Measurements from ENCODE around the gene GABRB3. TPM values are rescaled to one million over a fixed set of nuclear protein-coding genes. Genes with fewer than 3 reads are reported as not detected.

Gene GABRB3
- total and polyA plus RNA-seq, 2 donors (not counting 1 experiment from before 2014, with no cell fraction given): 0.07 TPM; not detected in 1

- Mint-ChIP-seq H3K4me3 (no peak overlapping the region), H3K9me3 (ENCODE audit: insufficient read depth) (peaks cover 2% of the 10 kb centered on the region), H3K4me1 (no peaks in the 10 kb centered on the region), H3K27me3 (peaks cover 22% of the 10 kb centered on the region), H3K27ac (no peak overlapping the region)
- ATAC-seq (ENCODE audit: low read depth) (no peak), DNase-seq (no peak)
- 9% methylated on average over 90 of the region's 102 CpGs for WGBS (ENCODE audit: insufficient coverage)
- H3K4me1 ChIP-seq (ENCODE audit: control insufficient read depth in 2 of 2, insufficient read depth in 2 of 2, low read length in 2 of 2): no peaks in the 10 kb centered on the region
- H3K4me3 ChIP-seq (ENCODE audit: control extremely low read depth in 1 of 5, extremely low read depth in 1 of 5, insufficient read depth in 1 of 5, low read depth in 2 of 5, low read length in 4 of 5): no peak overlapping the region
- peaks cover 0 to 14% (median 10%) of the 10 kb centered on the region in 4 experiments for H3K27me3 ChIP-seq (replicated peaks in 1 of 4; ENCODE audit: control extremely low read depth in 1 of 4, control insufficient read depth in 3 of 4, insufficient read depth in 4 of 4, low read length in 3 of 4)
- POLR2A ChIA-PET: no interaction called here
- no peak overlapping the region for H2AFZ ChIP-seq (ENCODE audit: insufficient read depth, low read depth, low read length, poor library complexity, severe bottlenecking)
- H3K79me2 ChIP-seq (ENCODE audit: control insufficient read depth, insufficient read depth, low read length): no peaks in the 10 kb centered on the region
- no peak overlapping the region for H3K9ac ChIP-seq (ENCODE audit: low read length)
- CTCF ChIA-PET: no interaction called here
- intact Hi-C loops (cut with micrococcal nuclease): no loop called here
- no peak overlapping the region for H3K4me2 ChIP-seq (replicated peaks; ENCODE audit: low read depth, low read length, poor library complexity, severe bottlenecking)
- no peak overlapping the region for H3K27ac ChIP-seq (ENCODE audit: low read length in 2 of 2)
- no peaks in the 10 kb centered on the region for H3K36me3 ChIP-seq (replicated peaks in 1 of 2; ENCODE audit: control extremely low read depth in 1 of 2, control insufficient read depth in 1 of 2, extremely low read depth in 1 of 2, insufficient read depth in 2 of 2, low read length in 1 of 2)
- TF ChIP-seq CTCF (IDR thresholded peaks at IDR 0.05) (no peak), EZH2 (IDR thresholded peaks at IDR 0.05; ENCODE audit: borderline replicate concordance, insufficient read depth, low read depth, low read length, poor library complexity, severe bottlenecking) (no peak)
- H3K9me3 ChIP-seq (ENCODE audit: control extremely low read depth in 1 of 3, control insufficient read depth in 2 of 3, insufficient read depth in 1 of 3, low read length in 2 of 3): peaks cover 0 to 9% (median 0%) of the 10 kb centered on the region in 3 donors
- no peaks in the 10 kb centered on the region for H4K20me1 ChIP-seq (ENCODE audit: control insufficient read depth, insufficient read depth, low read length, poor library complexity, severe bottlenecking)
Measured at GRCh38 chr15:26773067-26773877, 406 bp upstream of the GABRB3 start.

GRCh38 chr15:26771578-26772153, 1.2 kb downstream of the GABRB3 start:
- Histone ChIP-seq H3K36me3 (replicated peaks in 1 of 2; ENCODE audit: control extremely low read depth in 1 of 2, control insufficient read depth in 1 of 2, extremely low read depth in 1 of 2, insufficient read depth in 2 of 2, low read length in 1 of 2) (no peaks in the 10 kb centered on the region), H3K4me2 (replicated peaks; ENCODE audit: low read depth, low read length, poor library complexity, severe bottlenecking) (no peak overlapping the region), H3K79me2 (ENCODE audit: control insufficient read depth, insufficient read depth, low read length) (no peaks in the 10 kb centered on the region), H3K9ac (ENCODE audit: low read length) (no peak overlapping the region), H3K9me3 (ENCODE audit: control extremely low read depth in 1 of 3, control insufficient read depth in 2 of 3, insufficient read depth in 1 of 3, low read length in 2 of 3) (peaks cover 0 to 9% (median 0%) of the 10 kb centered on the region in 3 donors), H4K20me1 (ENCODE audit: control insufficient read depth, insufficient read depth, low read length, poor library complexity, severe bottlenecking) (no peaks in the 10 kb centered on the region), H3K27ac (ENCODE audit: low read length in 2 of 2) (no peak overlapping the region), H3K27me3 (replicated peaks in 1 of 4; ENCODE audit: control extremely low read depth in 1 of 4, control insufficient read depth in 3 of 4, insufficient read depth in 4 of 4, low read length in 3 of 4) (peaks cover 0 to 14% (median 10%) of the 10 kb centered on the region in 4 experiments), H2AFZ (ENCODE audit: insufficient read depth, low read depth, low read length, poor library complexity, severe bottlenecking) (no peak overlapping the region), H3K4me1 (ENCODE audit: control insufficient read depth in 2 of 2, insufficient read depth in 2 of 2, low read length in 2 of 2) (no peaks in the 10 kb centered on the region), H3K4me3 (ENCODE audit: control extremely low read depth in 1 of 5, extremely low read depth in 1 of 5, insufficient read depth in 1 of 5, low read depth in 2 of 5, low read length in 4 of 5) (no peak overlapping the region)
- POLR2A ChIA-PET: no interaction called here
- DNase-seq (no peak), ATAC-seq (ENCODE audit: low read depth) (no peak)
- WGBS (ENCODE audit: insufficient coverage): 11% methylated on average over 32 of the region's 32 CpGs
- Mint-ChIP-seq H3K27ac (no peak overlapping the region), H3K27me3 (peaks cover 22% of the 10 kb centered on the region), H3K4me1 (no peaks in the 10 kb centered on the region), H3K9me3 (ENCODE audit: insufficient read depth) (peaks cover 2% of the 10 kb centered on the region), H3K4me3 (no peak overlapping the region)
- CTCF ChIA-PET: no interaction called here
- intact Hi-C loops (cut with micrococcal nuclease): no loop called here
- TF ChIP-seq CTCF (IDR thresholded peaks at IDR 0.05): no peak
- no peak for TF ChIP-seq EZH2 (IDR thresholded peaks at IDR 0.05; ENCODE audit: borderline replicate concordance, insufficient read depth, low read depth, low read length, poor library complexity, severe bottlenecking)

All from B cell (primary cell).